ENCODE data around the gene KAZN.
A peak's percentile ranks its signal among the peaks of the same experiment; 100 is the strongest.

KAZN gene

GRCh38 chr1:15107058-15107687, 508.7 kb downstream of the KAZN start:
- DNase-seq, result no peak

- DNase-seq, result no peak
Observed at GRCh38 chr1:15107911-15108310, 509.4 kb downstream of the KAZN start.

- no peak for DNase-seq
Observed at GRCh38 chr1:15110128-15110866, 511.8 kb downstream of the KAZN start.

GRCh38 chr1:15110867-15111230, 512.4 kb downstream of the KAZN start:
- DNase-seq, result no peak

GRCh38 chr1:15113146-15113545, 514.7 kb downstream of the KAZN start:
- no peak for DNase-seq

- DNase-seq, result no peak
Observed at GRCh38 chr1:15114884-15115283, 516.4 kb downstream of the KAZN start.

GRCh38 chr1:15115542-15116330, 517.3 kb downstream of the KAZN start:
- DNase-seq, result no peak

- no peak for DNase-seq
Observed at GRCh38 chr1:15116966-15117365, 518.5 kb downstream of the KAZN start.

GRCh38 chr1:15117671-15118325, 519.3 kb downstream of the KAZN start:
- DNase-seq, result no peak

- DNase-seq, result no peak
Observed at GRCh38 chr1:15118579-15118978, 520.1 kb downstream of the KAZN start.

GRCh38 chr1:15120251-15120945, 521.9 kb downstream of the KAZN start:
- DNase-seq, result no peak

- DNase-seq, result no peak
Observed at GRCh38 chr1:15122331-15122730, 523.8 kb downstream of the KAZN start.

GRCh38 chr1:15123270-15123669, 524.8 kb downstream of the KAZN start:
- no peak for DNase-seq

- no peak for DNase-seq
Observed at GRCh38 chr1:15123925-15124324, 525.4 kb downstream of the KAZN start.

- no peak for DNase-seq
Observed at GRCh38 chr1:15124362-15125100, 526.0 kb downstream of the KAZN start.

GRCh38 chr1:15125101-15125745, 526.7 kb downstream of the KAZN start:
- no peak for DNase-seq

GRCh38 chr1:15128077-15128476, 529.6 kb downstream of the KAZN start:
- DNase-seq, result no peak

- peak; percentile 72 for DNase-seq
Observed at GRCh38 chr1:15128520-15129313, 530.2 kb downstream of the KAZN start.

GRCh38 chr1:15129944-15130343, 531.5 kb downstream of the KAZN start:
- no peak for DNase-seq

- no peak for DNase-seq
Observed at GRCh38 chr1:15130607-15131006, 532.1 kb downstream of the KAZN start.

GRCh38 chr1:15132965-15133364, 534.5 kb downstream of the KAZN start:
- no peak for DNase-seq

All from NCI-H1092 (cell line).